MM.1S (cell line): Measurements from ENCODE around the gene TFDP1.

Experiments used
- DNase-seq: peaks from one replicate; pipeline ENCODE4 v3.0.0-alpha.2; 2015
- H2AFZ ChIP-seq: fragments of 300-600 bp; sonication (generic); 2 replicates; pipeline ENCODE4 v1.6.0; 2016; ENCODE audit warnings: antibody characterized with exemption, low read length
- H3F3A ChIP-seq: fragments of 300-600 bp; sonication (generic); 2 replicates; pipeline ENCODE4 v1.6.1; 2016; ENCODE audit warnings: mild to moderate bottlenecking, antibody characterized with exemption, low read length, moderate library complexity, mixed read lengths; ENCODE audit not compliant: insufficient read depth
- H3K27ac ChIP-seq: fragments of 300-600 bp; sonication (generic); 2 replicates; pipeline ENCODE4 v1.5.1; 2016; ENCODE audit warnings: mild to moderate bottlenecking, low read length
- H3K27me3 ChIP-seq: fragments of 300-600 bp; sonication (generic); replicated peaks from 2 replicates; pipeline ENCODE4 v1.6.0; 2016; ENCODE audit warnings: low read length; ENCODE audit not compliant: insufficient read depth
- H3K36me3 ChIP-seq: fragments of 300-600 bp; sonication (generic); replicated peaks from 2 replicates; pipeline ENCODE4 v1.6.1; 2016; ENCODE audit warnings: mild to moderate bottlenecking, low read length, mixed read lengths; ENCODE audit not compliant: insufficient read depth
- H3K4me1 ChIP-seq: fragments of 300-600 bp; sonication (generic); 2 replicates; pipeline ENCODE4 v1.6.1; 2016; ENCODE audit warnings: low read length, mixed read lengths
- H3K4me2 ChIP-seq: fragments of 300-600 bp; sonication (generic); 2 replicates; pipeline ENCODE4 v1.6.0; 2016; ENCODE audit warnings: low read depth, low read length
- H3K4me3 ChIP-seq: fragments of 300-600 bp; sonication (generic); 2 replicates; pipeline ENCODE4 v1.5.1; 2016; ENCODE audit warnings: low read length, mixed read lengths
- H3K79me2 ChIP-seq: fragments of 300-600 bp; sonication (generic); 2 replicates; pipeline ENCODE4 v1.6.1; 2016; ENCODE audit warnings: mixed run types, low read length, mixed read lengths
- H3K9ac ChIP-seq: fragments of 300-600 bp; sonication (generic); 2 replicates; pipeline ENCODE4 v1.6.1; 2016; ENCODE audit warnings: low read length, mixed read lengths
- H3K9me2 ChIP-seq: fragments of 300-600 bp; sonication (generic); replicated peaks from 2 replicates; pipeline ENCODE4 v1.6.1; 2016; ENCODE audit warnings: mild to moderate bottlenecking, low read length, mixed read lengths; ENCODE audit not compliant: insufficient read depth
- H3K9me3 ChIP-seq: fragments of 300-600 bp; sonication (generic); replicated peaks from 2 replicates; pipeline ENCODE4 v1.6.1; 2016; ENCODE audit warnings: mild to moderate bottlenecking, low read length, mixed read lengths; ENCODE audit not compliant: insufficient read depth
- H4K20me1 ChIP-seq: fragments of 300-600 bp; sonication (generic); 2 replicates; pipeline ENCODE4 v1.6.1; 2016; ENCODE audit warnings: mild to moderate bottlenecking, low read length, moderate library complexity, mixed read lengths; ENCODE audit not compliant: insufficient read depth
- CTCF ChIP-seq: fragments of 300-600 bp; sonication (generic); IDR thresholded peaks from 2 replicates; pipeline ENCODE4 v1.5.1; 2016; ENCODE audit warnings: antibody characterized with exemption, low read length, mixed read lengths
- EZH2 ChIP-seq: fragments of 300-600 bp; sonication (generic); optimal IDR thresholded peaks from 2 replicates; pipeline ENCODE3; 2017; ENCODE audit warnings: low read depth, mild to moderate bottlenecking, antibody characterized with exemption, low read length, mixed read lengths
- EZH2phosphoT487 ChIP-seq: fragments of 300-600 bp; sonication (generic); IDR thresholded peaks from 2 replicates; pipeline ENCODE4 v1.6.1; 2018; ENCODE audit warnings: antibody characterized with exemption, low read length

The TFDP1 gene

GRCh38 chr13:113664751-113665596, 80.4 kb downstream of the TFDP1 start:
- no peak for DNase-seq
- H2AFZ ChIP-seq = no peak overlapping the region
- no peaks in the 10 kb centered on the region for H4K20me1 ChIP-seq
- no peak overlapping the region for H3K4me2 ChIP-seq
- TF ChIP-seq CTCF = no peak
- no peak for TF ChIP-seq EZH2
- no peak for TF ChIP-seq EZH2phosphoT487
- H3K4me3 ChIP-seq = no peak overlapping the region
- no peaks in the 10 kb centered on the region for H3K9me3 ChIP-seq
- no peaks in the 10 kb centered on the region for H3K9me2 ChIP-seq
- H3K4me1 ChIP-seq = no peaks in the 10 kb centered on the region
- no peaks in the 10 kb centered on the region for H3K36me3 ChIP-seq
- H3K27ac ChIP-seq = no peak overlapping the region
- no peaks in the 10 kb centered on the region for H3K79me2 ChIP-seq
- H3K9ac ChIP-seq = no peak overlapping the region
- H3F3A ChIP-seq = peaks cover 7% of the 10 kb centered on the region; the same call in 1 of the 2 replicates
- H3K27me3 ChIP-seq = peaks cover 23% of the 10 kb centered on the region

GRCh38 chr13:113665597-113666328, 81.2 kb downstream of the TFDP1 start:
- no peak for DNase-seq

DNA sequence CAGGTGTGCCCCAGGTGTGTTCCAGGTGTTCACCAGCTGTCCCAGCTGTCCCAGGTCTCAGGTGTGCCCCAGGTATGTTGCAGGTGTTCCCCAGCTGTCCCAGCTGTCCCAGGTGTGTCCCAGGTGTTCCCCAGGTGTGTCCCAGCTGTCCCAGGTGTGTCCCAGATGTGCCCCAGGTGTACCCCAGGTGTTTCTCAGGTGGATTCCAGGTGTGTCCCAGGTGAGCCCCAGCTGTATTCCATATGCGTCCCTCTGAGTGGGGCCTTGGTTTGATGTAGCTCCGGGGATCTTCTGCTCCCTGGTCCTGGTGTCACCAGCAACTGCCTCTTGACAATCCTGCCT, 81.7 kb downstream of the TFDP1 start:
- Histone ChIP-seq H3K4me1 (no peaks in the 10 kb centered on the region), H3K9me3 (no peaks in the 10 kb centered on the region), H3K79me2 (no peaks in the 10 kb centered on the region), H2AFZ (no peak overlapping the region), H3K4me2 (no peak overlapping the region), H4K20me1 (no peaks in the 10 kb centered on the region), H3F3A (peaks cover 7% of the 10 kb centered on the region; the same call in 1 of the 2 replicates), H3K27ac (no peak overlapping the region), H3K27me3 (peaks cover 23% of the 10 kb centered on the region), H3K9ac (no peak overlapping the region), H3K4me3 (no peak overlapping the region), H3K9me2 (no peaks in the 10 kb centered on the region), H3K36me3 (no peaks in the 10 kb centered on the region)
- TF ChIP-seq EZH2phosphoT487 (no peak), CTCF (no peak), EZH2 (no peak)
- DNase-seq = no peak

More at GRCh38 chr13:113665597-113666328, 81.2 kb downstream of the TFDP1 start:
- no peaks in the 10 kb centered on the region for H3K9me3 ChIP-seq
- no peak overlapping the region for H2AFZ ChIP-seq
- TF ChIP-seq EZH2 (no peak), EZH2phosphoT487 (no peak), CTCF (no peak)
- peaks cover 23% of the 10 kb centered on the region for H3K27me3 ChIP-seq
- no peak overlapping the region for H3K27ac ChIP-seq
- peaks cover 7% of the 10 kb centered on the region; the same call in 1 of the 2 replicates for H3F3A ChIP-seq
- H4K20me1 ChIP-seq = no peaks in the 10 kb centered on the region
- H3K4me3 ChIP-seq = no peak overlapping the region
- no peaks in the 10 kb centered on the region for H3K4me1 ChIP-seq
- H3K4me2 ChIP-seq = no peak overlapping the region
- H3K36me3 ChIP-seq = no peaks in the 10 kb centered on the region
- no peaks in the 10 kb centered on the region for H3K9me2 ChIP-seq
- H3K9ac ChIP-seq = no peak overlapping the region
- H3K79me2 ChIP-seq = no peaks in the 10 kb centered on the region
